Measurements from ENCODE around the gene TCF19. TPM values are rescaled to one million over a fixed set of nuclear protein-coding genes. Genes with fewer than 3 reads are reported as not detected.

TCF19 gene
- polyA plus RNA-seq, 1 donor from 2014 or later, result 3.6 TPM

- H3K27ac ChIP-seq (ENCODE audit: low read length), result no peak overlapping the region
- no peaks in the 10 kb centered on the region for H3K9me2 ChIP-seq (ENCODE audit: insufficient read depth, low read length)
- H3K4me2 ChIP-seq (ENCODE audit: low read length), result no peak overlapping the region
- no peaks in the 10 kb centered on the region for H3K79me2 ChIP-seq (replicated peaks; ENCODE audit: insufficient read depth, low read length)
- H3F3A ChIP-seq (ENCODE audit: insufficient read depth, low read length, poor library complexity, severe bottlenecking), result no peaks in the 10 kb centered on the region
- H3K36me3 ChIP-seq (ENCODE audit: insufficient read depth, low read length), result no peaks in the 10 kb centered on the region
- no peaks in the 10 kb centered on the region for H4K20me1 ChIP-seq (ENCODE audit: insufficient read depth)
- no peaks in the 10 kb centered on the region for H3K27me3 ChIP-seq (ENCODE audit: insufficient read depth, low read depth, low read length)
- H3K9me3 ChIP-seq (ENCODE audit: low read length), result no peaks in the 10 kb centered on the region
- no peak overlapping the region for H2AFZ ChIP-seq (ENCODE audit: low read depth, low read length)
- no peak overlapping the region for H3K4me3 ChIP-seq (ENCODE audit: low read length)
- H3K9ac ChIP-seq (ENCODE audit: low read length), result no peak overlapping the region
- TF ChIP-seq EP300 (conservative IDR thresholded peaks at IDR 0.05; ENCODE audit: poor library complexity, severe bottlenecking) (no peak), EZH2 (IDR thresholded peaks at IDR 0.05; ENCODE audit: borderline replicate concordance, insufficient read depth, low read length, poor library complexity, severe bottlenecking) (no peak), TAF1 (IDR thresholded peaks at IDR 0.05; ENCODE audit: low read depth) (no peak), REST (IDR thresholded peaks at IDR 0.05; ENCODE audit: borderline replicate concordance) (no peak), CTCF (IDR thresholded peaks at IDR 0.05; ENCODE audit: poor library complexity, severe bottlenecking) (no peak), SMC3 (conservative IDR thresholded peaks at IDR 0.05; ENCODE audit: poor library complexity) (no peak)
Measured at GRCh38 chr6:31114970-31115849, 43.2 kb upstream of the TCF19 start.

GRCh38 chr6:31115941-31116560, 42.3 kb upstream of the TCF19 start:
- Histone ChIP-seq H3K9ac (ENCODE audit: low read length) (no peak overlapping the region), H2AFZ (ENCODE audit: low read depth, low read length) (no peak overlapping the region), H3K9me2 (ENCODE audit: insufficient read depth, low read length) (no peaks in the 10 kb centered on the region), H3F3A (ENCODE audit: insufficient read depth, low read length, poor library complexity, severe bottlenecking) (no peaks in the 10 kb centered on the region), H3K27me3 (ENCODE audit: insufficient read depth, low read depth, low read length) (no peaks in the 10 kb centered on the region), H3K79me2 (replicated peaks; ENCODE audit: insufficient read depth, low read length) (no peaks in the 10 kb centered on the region), H3K4me3 (ENCODE audit: low read length) (no peak overlapping the region), H3K4me2 (ENCODE audit: low read length) (no peak overlapping the region), H3K9me3 (ENCODE audit: low read length) (no peaks in the 10 kb centered on the region), H3K36me3 (ENCODE audit: insufficient read depth, low read length) (no peaks in the 10 kb centered on the region), H3K27ac (ENCODE audit: low read length) (no peak overlapping the region), H4K20me1 (ENCODE audit: insufficient read depth) (no peaks in the 10 kb centered on the region)
- TF ChIP-seq MXI1 (conservative IDR thresholded peaks at IDR 0.05; ENCODE audit: poor library complexity, severe bottlenecking) (no peak), REST (IDR thresholded peaks at IDR 0.05; ENCODE audit: borderline replicate concordance) (no peak), CTCF (IDR thresholded peaks at IDR 0.05; ENCODE audit: poor library complexity, severe bottlenecking) (no peak)
